Esophagus squamous epithelium (tissue), 4 donors: ENCODE results near the gene IVD.

Experiments
- POLR2A ChIP-seq, 4 donors: fragments of 450-650 bp; IDR thresholded peaks; one replicate each; pipeline ENCODE4 v1.6.1; 2017; ENCODE audit warnings: antibody characterized with exemption in 4 of 4, mild to moderate bottlenecking in 4 of 4, moderate library complexity in 3 of 4
- TF ChIP-seq, protein P1 (sequence below), 6 experiments: fragments of 450-650 bp in 4 of 6; fragments of 200-600 bp in 2 of 6; sonication (generic) in 2 of 6; IDR thresholded peaks; one replicate each; pipeline ENCODE4 v1.5.1; 2016 to 2019; ENCODE audit warnings: antibody characterized with exemption in 6 of 6, mild to moderate bottlenecking in 4 of 6, moderate library complexity in 4 of 6

DNA sequence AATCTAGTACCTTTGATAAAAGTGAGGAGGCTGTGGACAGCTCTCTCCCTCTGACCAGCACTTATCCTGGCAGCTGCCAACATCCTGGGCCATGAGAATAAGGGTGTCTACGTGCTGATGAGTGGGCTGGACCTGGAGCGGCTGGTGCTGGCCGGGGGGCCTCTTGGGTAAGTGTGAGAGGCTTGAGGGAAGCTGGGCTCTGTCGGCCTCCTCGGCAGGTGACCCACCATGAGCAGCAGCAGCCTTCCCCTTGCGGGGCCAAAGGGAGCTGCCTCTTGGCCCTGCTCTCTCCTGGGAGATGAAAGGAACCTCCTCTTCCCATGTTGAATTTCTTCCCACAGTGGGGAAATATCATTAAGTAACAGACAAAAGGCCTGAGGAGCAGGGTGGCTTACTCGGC lies 9.2 kb downstream of the IVD start:
- TF ChIP-seq, protein P1, sequence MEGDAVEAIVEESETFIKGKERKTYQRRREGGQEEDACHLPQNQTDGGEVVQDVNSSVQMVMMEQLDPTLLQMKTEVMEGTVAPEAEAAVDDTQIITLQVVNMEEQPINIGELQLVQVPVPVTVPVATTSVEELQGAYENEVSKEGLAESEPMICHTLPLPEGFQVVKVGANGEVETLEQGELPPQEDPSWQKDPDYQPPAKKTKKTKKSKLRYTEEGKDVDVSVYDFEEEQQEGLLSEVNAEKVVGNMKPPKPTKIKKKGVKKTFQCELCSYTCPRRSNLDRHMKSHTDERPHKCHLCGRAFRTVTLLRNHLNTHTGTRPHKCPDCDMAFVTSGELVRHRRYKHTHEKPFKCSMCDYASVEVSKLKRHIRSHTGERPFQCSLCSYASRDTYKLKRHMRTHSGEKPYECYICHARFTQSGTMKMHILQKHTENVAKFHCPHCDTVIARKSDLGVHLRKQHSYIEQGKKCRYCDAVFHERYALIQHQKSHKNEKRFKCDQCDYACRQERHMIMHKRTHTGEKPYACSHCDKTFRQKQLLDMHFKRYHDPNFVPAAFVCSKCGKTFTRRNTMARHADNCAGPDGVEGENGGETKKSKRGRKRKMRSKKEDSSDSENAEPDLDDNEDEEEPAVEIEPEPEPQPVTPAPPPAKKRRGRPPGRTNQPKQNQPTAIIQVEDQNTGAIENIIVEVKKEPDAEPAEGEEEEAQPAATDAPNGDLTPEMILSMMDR (IDR thresholded peaks at IDR 0.05), result no peak
- TF ChIP-seq POLR2A (IDR thresholded peaks at IDR 0.05), result no peak
